Transverse colon (tissue), 4 donors: ENCODE data around the gene MAP2K5.

Source experiments
- CTCF ChIP-seq, 5 experiments: fragments of 200-600 bp in 3 of 5; fragments of 450-650 bp in 2 of 5; sonication (generic) in 3 of 5; IDR thresholded peaks; 1 replicate in 2 of 5; 2 replicates in 3 of 5; pipeline ENCODE4 v1.5.1; 2016 to 2017; ENCODE audit warnings: antibody characterized with exemption in 5 of 5, inconsistent platforms in 3 of 5, mild to moderate bottlenecking in 2 of 5, moderate library complexity in 1 of 5
- EP300 ChIP-seq: sonication (generic); formaldehyde crosslinking; IDR thresholded peaks from one replicate; pipeline ENCODE4 v1.6.1; 2017; ENCODE audit warnings: antibody characterized with exemption, low read depth
- POLR2A ChIP-seq: fragments of 450-650 bp; IDR thresholded peaks from one replicate; pipeline ENCODE4 v1.6.1; 2016; ENCODE audit warnings: antibody characterized with exemption, mild to moderate bottlenecking, moderate library complexity
- POLR2AphosphoS5 ChIP-seq, 3 donors: sonication (generic); formaldehyde crosslinking; IDR thresholded peaks; one replicate each; pipeline ENCODE4 v1.6.1; 2016; ENCODE audit warnings: antibody characterized with exemption in 3 of 3

- TF ChIP-seq CTCF (IDR thresholded peaks at IDR 0.05) = no peak
- TF ChIP-seq EP300 = no peak
- TF ChIP-seq POLR2AphosphoS5 (IDR thresholded peaks at IDR 0.05) = no peak
- TF ChIP-seq POLR2A = no peak
Observed at GRCh38 chr15:67646847-67647246, 104.3 kb downstream of the MAP2K5 start.
